ENCODE results near the gene TGM2.

GRCh38 chr20:38210741-38211140 is 45.7 kb upstream of the TGM2 start:
- TF ChIP-seq POLR2A (IDR thresholded peaks at IDR 0.05; ENCODE audit: low read depth, low read length) (no peak), CTCF (IDR thresholded peaks at IDR 0.05; ENCODE audit: extremely low read depth in 1 of 2, insufficient read depth in 1 of 2, low read depth in 1 of 2, low read length in 2 of 2) (no peak), POLR2AphosphoS5 (IDR thresholded peaks at IDR 0.05; ENCODE audit: insufficient read depth, low read depth, low read length) (no peak), EZH2 (IDR thresholded peaks at IDR 0.05; ENCODE audit: borderline replicate concordance, low read depth, low read length, severe bottlenecking) (no peak), FOS (IDR thresholded peaks at IDR 0.05; ENCODE audit: borderline replicate concordance, insufficient read depth, low read length) (no peak), MAX (IDR thresholded peaks at IDR 0.05; ENCODE audit: insufficient read depth, insufficient read length) (no peak), JUN (IDR thresholded peaks at IDR 0.05; ENCODE audit: borderline replicate concordance, insufficient read depth, insufficient read length, low read depth) (no peak), GATA2 (IDR thresholded peaks at IDR 0.05; ENCODE audit: insufficient read depth, insufficient read length, low read depth, low read length) (no peak)
